Measurements from ENCODE around the gene TMEM154. TPM values are rescaled to one million over a fixed set of nuclear protein-coding genes. Genes with fewer than 3 reads are reported as not detected.

TMEM154 gene
- total and polyA plus RNA-seq, 4 donors, result under 0.01 to 5.4 (median 2.6) TPM

- intact Hi-C loops (cut with DNase I), result no loop called here
- 85 to 88% methylated on average over 11 of the region's 11 CpGs for WGBS, 2 donors
- no peak for ATAC-seq (ENCODE audit: low FRiP score)
- no peak overlapping the region for H3K4me3 ChIP-seq (ENCODE audit: low read length in 2 of 2)
- H3K4me1 ChIP-seq (ENCODE audit: control insufficient read depth in 1 of 2, insufficient read depth in 2 of 2, low read length in 2 of 2), result no peaks in the 10 kb centered on the region
- peaks cover 0 to 2% of the 10 kb centered on the region in 2 donors for H3K27me3 ChIP-seq (ENCODE audit: control insufficient read depth in 1 of 2, insufficient read depth in 2 of 2, low read length in 1 of 2)
- no peaks in the 10 kb centered on the region for H3K9me3 ChIP-seq (ENCODE audit: control insufficient read depth, low read length)
- H3K36me3 ChIP-seq (ENCODE audit: control insufficient read depth in 1 of 2, insufficient read depth in 2 of 2, low read length in 1 of 2), result no peaks in the 10 kb centered on the region
- no peak overlapping the region for H3K27ac ChIP-seq (ENCODE audit: low read depth in 1 of 2, low read length in 2 of 2)
- no peak for DNase-seq
These were observed 65.7 kb downstream of the TMEM154 start for GRCh38 chr4:152613841-152614721.

DNA sequence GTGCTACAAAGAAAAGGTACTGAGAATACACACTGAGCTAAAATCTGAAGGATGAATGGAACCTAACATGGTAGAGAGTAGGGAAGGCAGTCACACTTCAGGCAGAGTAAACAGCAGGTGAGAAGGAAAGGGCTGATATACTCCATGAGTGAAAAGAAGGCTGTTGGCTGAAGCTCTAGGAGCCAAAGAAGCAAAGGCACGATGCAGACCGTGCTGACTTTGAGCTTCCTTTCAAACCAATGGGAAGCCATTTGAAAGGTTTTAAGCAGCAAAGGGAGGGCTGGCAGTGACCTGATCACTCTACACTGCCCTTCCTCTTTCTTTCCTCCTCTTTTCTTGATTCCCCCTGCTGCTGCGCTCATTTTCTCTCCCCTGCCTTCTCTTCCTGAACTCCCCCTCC lies 66.4 kb downstream of the TMEM154 start:
- no peaks in the 10 kb centered on the region for H3K4me1 ChIP-seq (ENCODE audit: control insufficient read depth in 1 of 2, insufficient read depth in 2 of 2, low read length in 2 of 2)
- no peak for ATAC-seq (ENCODE audit: low FRiP score)
- WGBS, 2 donors, result 58 to 68% methylated on average over 3 of the region's 3 CpGs
- no peak overlapping the region for H3K4me3 ChIP-seq (ENCODE audit: low read length in 2 of 2)
- no peaks in the 10 kb centered on the region for H3K9me3 ChIP-seq (ENCODE audit: control insufficient read depth, low read length)
- H3K27me3 ChIP-seq (ENCODE audit: control insufficient read depth in 1 of 2, insufficient read depth in 2 of 2, low read length in 1 of 2), result peaks cover 0 to 2% of the 10 kb centered on the region in 2 donors
- no peak for DNase-seq
- no peak overlapping the region for H3K27ac ChIP-seq (ENCODE audit: low read depth in 1 of 2, low read length in 2 of 2)
- H3K36me3 ChIP-seq (ENCODE audit: control insufficient read depth in 1 of 2, insufficient read depth in 2 of 2, low read length in 1 of 2), result no peaks in the 10 kb centered on the region
- intact Hi-C loops (cut with DNase I), result no loop called here

- H3K27me3 ChIP-seq (ENCODE audit: control insufficient read depth in 1 of 2, insufficient read depth in 2 of 2, low read length in 1 of 2), result peaks cover 0 to 2% of the 10 kb centered on the region in 2 donors
- no peak overlapping the region for H3K27ac ChIP-seq (ENCODE audit: low read depth in 1 of 2, low read length in 2 of 2)
- no peaks in the 10 kb centered on the region for H3K4me1 ChIP-seq (ENCODE audit: control insufficient read depth in 1 of 2, insufficient read depth in 2 of 2, low read length in 2 of 2)
- intact Hi-C loops (cut with DNase I), result no loop called here
- DNase-seq (no peak), ATAC-seq (ENCODE audit: low FRiP score) (no peak)
- H3K36me3 ChIP-seq (ENCODE audit: control insufficient read depth in 1 of 2, insufficient read depth in 2 of 2, low read length in 1 of 2), result no peaks in the 10 kb centered on the region
- H3K4me3 ChIP-seq (ENCODE audit: low read length in 2 of 2), result no peak overlapping the region
- no peaks in the 10 kb centered on the region for H3K9me3 ChIP-seq (ENCODE audit: control insufficient read depth, low read length)
These were observed 69.7 kb downstream of the TMEM154 start for GRCh38 chr4:152610131-152610530.

GRCh38 chr4:152609481-152609880 lies 70.3 kb downstream of the TMEM154 start:
- no peak for DNase-seq
- H3K36me3 ChIP-seq (ENCODE audit: control insufficient read depth in 1 of 2, insufficient read depth in 2 of 2, low read length in 1 of 2), result no peaks in the 10 kb centered on the region
- no peaks in the 10 kb centered on the region for H3K4me1 ChIP-seq (ENCODE audit: control insufficient read depth in 1 of 2, insufficient read depth in 2 of 2, low read length in 2 of 2)
- H3K27me3 ChIP-seq (ENCODE audit: control insufficient read depth in 1 of 2, insufficient read depth in 2 of 2, low read length in 1 of 2), result peaks cover 0 to 2% of the 10 kb centered on the region in 2 donors
- intact Hi-C loops (cut with DNase I), result no loop called here
- no peak overlapping the region for H3K27ac ChIP-seq (ENCODE audit: low read depth in 1 of 2, low read length in 2 of 2)
- no peaks in the 10 kb centered on the region for H3K9me3 ChIP-seq (ENCODE audit: control insufficient read depth, low read length)
- H3K4me3 ChIP-seq (ENCODE audit: low read length in 2 of 2), result no peak overlapping the region
- 77 to 81% methylated on average over 4 of the region's 4 CpGs for WGBS, 2 donors
- ATAC-seq (ENCODE audit: low FRiP score), result no peak

- Histone ChIP-seq H3K4me1 (ENCODE audit: control insufficient read depth in 1 of 2, insufficient read depth in 2 of 2, low read length in 2 of 2) (no peaks in the 10 kb centered on the region), H3K4me3 (ENCODE audit: low read length in 2 of 2) (no peak overlapping the region), H3K27me3 (ENCODE audit: control insufficient read depth in 1 of 2, insufficient read depth in 2 of 2, low read length in 1 of 2) (peaks cover 0 to 2% of the 10 kb centered on the region in 2 donors), H3K27ac (ENCODE audit: low read depth in 1 of 2, low read length in 2 of 2) (no peak overlapping the region), H3K36me3 (ENCODE audit: control insufficient read depth in 1 of 2, insufficient read depth in 2 of 2, low read length in 1 of 2) (no peaks in the 10 kb centered on the region), H3K9me3 (ENCODE audit: control insufficient read depth, low read length) (no peaks in the 10 kb centered on the region)
- 16 to 20% methylated on average over 7 of the region's 7 CpGs for WGBS, 2 donors
- intact Hi-C loops (cut with DNase I), result no loop called here
- no peak for DNase-seq
- no peak for ATAC-seq (ENCODE audit: low FRiP score)
These were observed 72.6 kb downstream of the TMEM154 start for GRCh38 chr4:152607178-152607577.

GRCh38 chr4:152606753-152607152 lies 73.0 kb downstream of the TMEM154 start:
- no peak overlapping the region for H3K4me3 ChIP-seq (ENCODE audit: low read length in 2 of 2)
- ATAC-seq (ENCODE audit: low FRiP score) (no peak), DNase-seq (no peak)
- no peaks in the 10 kb centered on the region for H3K36me3 ChIP-seq (ENCODE audit: control insufficient read depth in 1 of 2, insufficient read depth in 2 of 2, low read length in 1 of 2)
- H3K4me1 ChIP-seq (ENCODE audit: control insufficient read depth in 1 of 2, insufficient read depth in 2 of 2, low read length in 2 of 2), result no peaks in the 10 kb centered on the region
- intact Hi-C loops (cut with DNase I), result no loop called here
- H3K9me3 ChIP-seq (ENCODE audit: control insufficient read depth, low read length), result no peaks in the 10 kb centered on the region
- peaks cover 0 to 2% of the 10 kb centered on the region in 2 donors for H3K27me3 ChIP-seq (ENCODE audit: control insufficient read depth in 1 of 2, insufficient read depth in 2 of 2, low read length in 1 of 2)
- H3K27ac ChIP-seq (ENCODE audit: low read depth in 1 of 2, low read length in 2 of 2), result no peak overlapping the region
- 32 to 34% methylated on average over 8 of the region's 8 CpGs for WGBS, 2 donors

DNA sequence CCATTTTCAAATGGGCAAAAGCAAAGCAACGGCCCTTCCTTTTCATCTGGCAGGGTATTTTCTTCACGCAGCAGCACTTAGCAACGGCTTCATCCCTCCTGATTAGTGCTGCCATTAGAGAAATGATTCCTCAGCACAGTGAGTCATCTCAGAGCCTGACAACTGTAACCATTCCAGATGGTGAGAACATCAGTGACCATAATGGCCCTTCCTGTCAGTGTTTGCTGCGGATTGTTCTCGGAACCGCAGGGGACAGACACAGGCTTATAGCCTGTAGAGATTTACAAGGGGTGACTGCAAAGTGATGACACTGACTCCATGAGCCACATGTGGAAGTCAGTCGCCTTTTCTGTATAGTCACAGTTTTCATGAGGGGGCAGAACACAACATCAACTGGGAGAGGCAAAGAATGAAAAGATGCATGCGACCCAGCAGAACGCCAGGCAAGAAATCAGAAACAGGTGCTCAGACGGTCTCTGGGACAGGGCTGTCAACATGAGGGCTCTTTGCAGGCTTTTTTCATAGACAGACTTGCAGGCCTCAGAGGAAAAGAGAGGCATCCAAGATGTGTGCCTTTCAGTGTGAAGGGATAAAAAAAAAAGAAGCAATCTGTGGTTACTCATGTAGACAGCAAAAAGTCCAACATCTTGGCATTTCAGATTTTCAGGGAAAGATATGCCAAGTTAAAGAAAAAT lies 74.0 kb downstream of the TMEM154 start:
- WGBS, 2 donors, result 24% methylated on average over 10 of the region's 10 CpGs
- Histone ChIP-seq H3K27me3 (ENCODE audit: control insufficient read depth in 1 of 2, insufficient read depth in 2 of 2, low read length in 1 of 2) (no peaks in the 10 kb centered on the region), H3K4me1 (ENCODE audit: control insufficient read depth in 1 of 2, insufficient read depth in 2 of 2, low read length in 2 of 2) (no peaks in the 10 kb centered on the region), H3K36me3 (ENCODE audit: control insufficient read depth in 1 of 2, insufficient read depth in 2 of 2, low read length in 1 of 2) (no peaks in the 10 kb centered on the region), H3K9me3 (ENCODE audit: control insufficient read depth, low read length) (no peaks in the 10 kb centered on the region), H3K4me3 (ENCODE audit: low read length in 2 of 2) (no peak overlapping the region), H3K27ac (ENCODE audit: low read depth in 1 of 2, low read length in 2 of 2) (peak overlapping the region in 1 of 2 donors; percentile 23)
- intact Hi-C loops (cut with DNase I), result no loop called here
- DNase-seq (no peak), ATAC-seq (ENCODE audit: low FRiP score) (peak; percentile 63)

GRCh38 chr4:152605031-152605430 lies 74.8 kb downstream of the TMEM154 start:
- Histone ChIP-seq H3K4me3 (ENCODE audit: low read length in 2 of 2) (no peak overlapping the region), H3K9me3 (ENCODE audit: control insufficient read depth, low read length) (no peaks in the 10 kb centered on the region), H3K4me1 (ENCODE audit: control insufficient read depth in 1 of 2, insufficient read depth in 2 of 2, low read length in 2 of 2) (no peaks in the 10 kb centered on the region), H3K36me3 (ENCODE audit: control insufficient read depth in 1 of 2, insufficient read depth in 2 of 2, low read length in 1 of 2) (no peaks in the 10 kb centered on the region), H3K27me3 (ENCODE audit: control insufficient read depth in 1 of 2, insufficient read depth in 2 of 2, low read length in 1 of 2) (no peaks in the 10 kb centered on the region), H3K27ac (ENCODE audit: low read depth in 1 of 2, low read length in 2 of 2) (no peak overlapping the region)
- intact Hi-C loops (cut with DNase I), result no loop called here
- 78 to 89% methylated on average over 2 of the region's 2 CpGs for WGBS, 2 donors
- ATAC-seq (ENCODE audit: low FRiP score), result no peak
- DNase-seq, result no peak

DNA sequence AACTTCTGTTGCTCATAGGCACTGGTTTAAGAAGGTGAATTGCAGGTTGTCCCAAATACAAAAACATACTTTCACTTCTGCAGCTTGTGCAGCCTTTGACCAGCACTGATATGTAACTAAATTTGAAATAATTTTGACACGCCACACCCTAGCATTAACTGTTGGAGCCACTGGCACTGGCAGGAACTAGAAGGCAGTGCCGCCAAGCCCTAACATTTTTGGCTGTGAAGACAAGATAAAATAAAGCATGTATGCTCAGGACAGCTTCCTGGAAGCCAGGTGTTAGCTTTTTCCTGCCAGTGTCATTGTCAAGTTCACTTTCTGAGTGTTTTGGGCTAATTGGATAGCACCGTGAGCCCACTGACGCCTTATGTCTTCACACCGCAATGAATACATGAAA lies 78.6 kb downstream of the TMEM154 start:
- no peaks in the 10 kb centered on the region for H3K9me3 ChIP-seq (ENCODE audit: control insufficient read depth, low read length)
- intact Hi-C loops (cut with DNase I), result no loop called here
- H3K27me3 ChIP-seq (ENCODE audit: control insufficient read depth in 1 of 2, insufficient read depth in 2 of 2, low read length in 1 of 2), result no peaks in the 10 kb centered on the region
- no peak overlapping the region for H3K27ac ChIP-seq (ENCODE audit: low read depth in 1 of 2, low read length in 2 of 2)
- H3K4me3 ChIP-seq (ENCODE audit: low read length in 2 of 2), result no peak overlapping the region
- H3K36me3 ChIP-seq (ENCODE audit: control insufficient read depth in 1 of 2, insufficient read depth in 2 of 2, low read length in 1 of 2), result no peaks in the 10 kb centered on the region
- ATAC-seq (ENCODE audit: low FRiP score) (no peak), DNase-seq (no peak)
- no peaks in the 10 kb centered on the region for H3K4me1 ChIP-seq (ENCODE audit: control insufficient read depth in 1 of 2, insufficient read depth in 2 of 2, low read length in 2 of 2)
- 89 to 90% methylated on average over 5 of the region's 5 CpGs for WGBS, 2 donors
